NCI-H1694 treated with DMSO at 0.1 percent for 48 hours (cell line): ENCODE data around the gene MC5R.

Experiments
- DNase-seq: peaks from one replicate; lab custom pipeline; 2025; lab: John Stamatoyannopoulos, UW

MC5R gene

DNA sequence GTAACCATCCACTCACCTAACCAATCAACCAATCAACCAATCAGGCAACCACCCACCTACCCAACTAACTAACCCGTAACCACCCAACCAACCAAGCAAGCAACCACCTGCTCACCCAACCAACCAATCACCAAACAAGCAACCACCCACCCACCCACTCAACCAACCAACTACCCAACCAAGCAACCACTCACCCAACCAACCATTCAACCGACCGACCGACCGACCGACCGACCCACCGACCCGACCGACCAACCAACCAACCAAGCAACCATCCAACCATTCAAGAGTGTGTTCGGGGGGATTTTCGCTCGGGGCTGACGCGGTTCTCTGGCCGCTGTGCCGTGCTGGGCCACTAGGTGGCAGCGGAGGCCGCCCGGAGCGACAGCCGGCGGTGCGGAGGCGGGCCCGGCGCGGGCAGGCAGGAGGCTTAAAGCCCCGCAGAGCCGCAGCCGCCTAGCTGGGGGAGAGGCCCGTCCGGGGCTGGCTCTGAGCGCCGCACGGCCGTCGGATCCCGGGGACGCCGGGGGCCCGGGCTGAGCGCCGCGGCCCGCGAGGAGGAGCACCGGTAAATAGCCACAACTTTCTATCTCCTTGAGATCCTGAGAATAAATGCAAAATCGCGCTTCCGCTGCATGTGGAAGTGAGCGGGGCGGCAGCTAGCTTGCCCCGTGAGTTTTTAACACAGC lies at the start of gene MC5R:
Gene MC5R, plus strand, starts transcription at position 443 of the 689 bp plus-strand sequence. CDS start 1,617 bp downstream, outside the sequence.
- no peak for DNase-seq

GRCh38 chr18:13775058-13775457 lies 48.9 kb upstream of the MC5R start:
- no peak for DNase-seq

DNA sequence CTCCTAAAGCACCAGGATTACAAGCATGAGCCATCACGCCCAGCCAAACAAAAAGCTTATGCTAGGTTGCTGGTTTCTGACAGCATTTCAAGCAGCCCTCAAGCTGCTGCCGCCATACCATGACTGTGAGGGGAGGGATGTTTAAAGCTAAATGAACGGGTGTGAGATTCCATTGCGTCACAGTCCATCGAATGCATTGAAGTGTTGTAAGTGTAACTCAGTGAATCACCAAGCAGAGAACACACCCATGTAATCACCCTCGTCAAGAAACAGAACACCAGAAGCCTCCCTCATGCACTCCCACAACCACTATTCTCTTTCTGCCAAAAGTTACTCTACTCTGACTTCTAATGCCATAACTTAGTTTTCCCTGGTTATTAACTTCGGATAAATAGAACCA lies 32.8 kb upstream of the MC5R start:
- DNase-seq, result no peak

DNA sequence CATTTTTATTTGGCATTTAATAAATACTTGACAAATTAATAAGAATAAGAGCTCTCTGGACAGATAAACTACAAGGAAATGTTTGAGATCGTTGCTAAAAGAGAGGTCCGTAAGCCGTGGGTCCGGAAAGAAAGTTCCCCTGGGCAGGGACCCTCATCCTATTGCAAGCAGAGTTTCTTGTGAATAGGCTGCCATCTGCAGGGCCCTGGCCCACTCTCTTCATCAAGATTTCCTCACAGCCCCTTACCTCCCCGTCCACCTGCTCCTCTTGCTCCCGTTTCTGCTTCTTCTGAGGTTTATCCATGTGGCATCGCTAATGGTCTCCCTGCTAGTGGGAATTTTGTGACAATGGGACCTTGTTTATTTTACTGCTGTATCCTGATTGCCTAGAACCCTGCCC lies 30.1 kb upstream of the MC5R start:
- no peak for DNase-seq

DNA sequence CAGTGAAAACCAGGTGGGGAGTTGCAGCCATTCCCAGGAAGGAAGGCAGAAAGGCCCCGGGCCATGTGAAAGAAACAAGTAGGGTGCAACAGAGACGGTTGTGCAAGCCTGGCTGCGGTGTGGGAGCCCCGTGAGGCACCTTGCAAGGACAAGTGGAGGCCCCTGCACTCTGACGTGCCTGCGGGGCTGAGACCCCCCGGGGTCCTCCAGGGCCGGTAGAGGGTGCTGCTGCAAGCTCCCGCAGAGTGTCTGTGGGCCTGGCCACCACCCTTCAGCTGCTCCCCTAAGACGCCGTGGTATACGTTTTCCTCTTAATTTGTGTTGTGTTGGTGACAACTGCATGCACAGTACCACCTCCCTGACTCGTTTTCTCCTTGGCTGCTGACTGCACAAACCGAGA lies 27.4 kb upstream of the MC5R start:
- no peak for DNase-seq

GRCh38 chr18:13797157-13797611 lies 26.8 kb upstream of the MC5R start:
- no peak for DNase-seq

- DNase-seq, result no peak
Observed at GRCh38 chr18:13799396-13799795, 24.6 kb upstream of the MC5R start.

DNA sequence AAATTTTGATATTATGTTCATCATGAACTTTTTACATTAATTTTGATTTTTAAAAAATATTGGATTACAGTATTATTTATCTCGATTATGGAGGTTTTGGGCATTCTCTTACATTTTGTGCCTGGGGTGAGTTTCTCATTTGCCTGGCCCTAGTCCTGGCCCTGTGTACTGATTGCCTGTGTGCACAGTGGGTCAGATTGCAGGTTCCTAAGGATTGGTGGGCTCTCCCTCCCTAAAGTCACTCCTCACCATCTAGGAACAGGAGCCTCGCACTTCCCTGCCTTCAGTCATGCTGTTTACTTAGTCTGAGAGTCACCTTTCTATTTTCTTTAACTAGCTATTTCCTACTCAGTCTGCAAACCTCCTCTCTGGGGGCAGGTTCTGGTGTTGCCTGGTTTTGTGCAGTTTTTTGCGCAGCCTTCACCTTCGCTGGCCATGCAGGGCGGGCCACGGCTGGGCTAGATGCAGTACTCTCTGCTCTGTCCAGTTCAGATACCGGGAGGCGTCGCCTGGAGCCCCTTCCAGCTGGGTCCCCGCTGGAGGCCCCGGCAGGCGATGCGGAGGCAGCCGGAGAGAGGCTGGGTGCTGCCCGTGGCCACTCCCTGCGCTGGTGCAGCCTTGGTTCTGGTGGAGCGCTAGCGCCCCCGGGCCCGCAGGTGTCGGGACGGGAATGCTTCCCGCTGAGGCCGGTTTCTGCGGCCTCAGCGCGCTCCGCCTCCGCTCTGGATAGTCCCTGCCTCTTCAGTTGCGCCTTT lies 23.3 kb upstream of the MC5R start:
- peak; percentile 18 for DNase-seq

DNA sequence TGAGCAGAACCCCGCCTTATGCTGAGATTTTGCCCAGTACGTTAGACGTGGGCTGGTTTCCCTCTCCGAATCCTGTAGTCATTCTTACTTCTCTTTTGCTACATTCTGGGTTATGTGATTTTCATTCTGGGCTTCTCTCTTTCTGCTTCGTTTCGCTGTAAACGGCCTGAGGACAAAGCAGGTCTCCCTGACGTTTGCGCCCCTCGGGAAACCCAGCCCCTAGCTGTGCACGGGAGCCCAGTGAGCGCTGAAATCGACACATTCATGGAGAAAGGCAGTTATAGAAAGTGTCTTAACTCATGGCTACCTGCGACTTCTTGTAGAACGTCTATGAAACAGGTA lies 22.7 kb upstream of the MC5R start:
- DNase-seq, result no peak

GRCh38 chr18:13804305-13804704 lies 19.6 kb upstream of the MC5R start:
- no peak for DNase-seq

DNA sequence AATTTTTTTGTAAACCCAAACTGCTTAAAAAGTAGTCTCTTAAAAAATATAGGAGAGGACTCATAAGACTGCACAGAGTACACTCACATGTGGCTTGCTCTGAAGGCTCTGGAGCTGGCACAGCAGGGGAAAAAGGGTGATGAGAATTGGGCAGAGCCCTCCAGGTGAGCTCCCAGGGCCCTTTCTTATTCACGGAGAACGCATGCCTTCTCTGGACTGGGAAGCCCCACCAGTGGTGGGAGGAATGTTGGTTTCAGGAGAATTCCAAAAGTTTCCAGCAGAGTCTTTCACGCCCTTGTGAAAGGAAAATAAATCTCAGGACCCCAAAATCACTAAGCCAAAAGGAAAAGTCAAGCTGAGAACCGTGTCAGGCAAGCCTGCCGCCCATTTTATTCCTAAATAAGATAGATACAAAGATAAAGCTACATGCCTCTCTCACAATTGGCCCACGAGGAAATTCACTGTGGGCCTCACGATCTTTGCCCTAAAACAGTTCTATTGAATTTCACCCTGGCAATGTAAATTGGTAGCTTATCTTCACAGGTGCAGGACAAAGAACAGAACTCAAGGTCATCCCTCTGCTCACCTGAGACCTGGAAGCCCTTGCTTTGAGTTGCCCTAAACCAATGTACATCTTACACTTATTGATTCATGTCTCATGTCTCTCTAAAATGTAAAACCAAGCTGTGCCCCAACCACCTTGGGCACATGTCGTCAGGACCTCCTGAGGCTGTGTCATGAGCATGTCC lies 15.5 kb upstream of the MC5R start:
- DNase-seq, result no peak

DNA sequence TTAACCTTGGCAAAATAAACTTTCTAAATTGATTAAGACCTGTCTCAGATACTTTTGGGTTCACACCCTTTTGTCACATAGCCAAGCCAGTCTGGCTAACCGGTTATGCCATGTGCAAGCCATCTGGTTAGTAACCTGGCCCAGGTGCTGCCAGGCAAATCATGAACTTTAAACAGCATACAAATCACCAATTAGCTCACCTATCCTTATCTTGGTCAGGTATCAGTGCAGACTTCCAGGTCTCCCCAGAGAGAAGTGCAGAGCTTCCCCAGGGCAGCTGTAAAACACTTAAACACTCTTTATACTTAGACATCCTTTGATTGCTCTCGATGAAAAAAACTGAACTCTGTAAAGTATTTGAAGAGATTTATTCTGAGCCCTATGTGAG lies 14.9 kb upstream of the MC5R start:
- no peak for DNase-seq

GRCh38 chr18:13809531-13810255 lies 14.3 kb upstream of the MC5R start:
- no peak for DNase-seq

GRCh38 chr18:13810950-13811485 lies 12.9 kb upstream of the MC5R start:
- no peak for DNase-seq

- no peak for DNase-seq
Observed at GRCh38 chr18:13811993-13812392, 12.0 kb upstream of the MC5R start.

DNA sequence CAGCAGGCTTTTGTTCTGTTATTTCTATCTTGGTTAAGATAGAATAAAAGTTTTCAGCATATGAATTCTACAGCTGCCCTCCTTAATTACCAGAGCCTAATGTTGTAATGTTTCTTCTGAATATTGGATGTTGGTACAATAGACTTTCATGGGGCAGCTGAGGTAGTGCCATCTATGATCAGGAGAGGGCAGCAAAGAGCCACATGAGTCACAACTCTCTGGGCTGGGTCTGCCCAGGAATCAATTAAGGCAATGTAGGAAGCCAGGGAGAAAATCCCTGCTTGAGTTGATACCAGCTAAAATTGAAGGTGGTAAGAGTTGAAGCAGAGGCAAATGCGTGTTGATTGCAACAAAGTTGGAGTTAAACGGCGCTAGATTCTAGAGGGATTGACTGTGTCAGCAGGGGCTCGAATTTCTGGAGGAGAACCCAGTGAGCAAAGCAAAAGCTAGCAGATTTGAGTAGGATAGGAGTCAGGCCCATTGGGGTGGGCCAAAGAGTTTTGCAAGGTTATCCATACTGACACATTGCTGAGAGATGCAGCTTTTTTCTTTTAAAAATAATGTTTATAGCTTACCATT lies 10.6 kb upstream of the MC5R start:
- peak; percentile 24 for DNase-seq

DNA sequence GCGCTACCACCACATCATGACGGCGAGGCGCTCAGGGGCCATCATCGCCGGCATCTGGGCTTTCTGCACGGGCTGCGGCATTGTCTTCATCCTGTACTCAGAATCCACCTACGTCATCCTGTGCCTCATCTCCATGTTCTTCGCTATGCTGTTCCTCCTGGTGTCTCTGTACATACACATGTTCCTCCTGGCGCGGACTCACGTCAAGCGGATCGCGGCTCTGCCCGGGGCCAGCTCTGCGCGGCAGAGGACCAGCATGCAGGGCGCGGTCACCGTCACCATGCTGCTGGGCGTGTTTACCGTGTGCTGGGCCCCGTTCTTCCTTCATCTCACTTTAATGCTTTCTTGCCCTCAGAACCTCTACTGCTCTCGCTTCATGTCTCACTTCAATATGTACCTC lies 2.3 kb downstream of the MC5R start:
- no peak for DNase-seq

DNA sequence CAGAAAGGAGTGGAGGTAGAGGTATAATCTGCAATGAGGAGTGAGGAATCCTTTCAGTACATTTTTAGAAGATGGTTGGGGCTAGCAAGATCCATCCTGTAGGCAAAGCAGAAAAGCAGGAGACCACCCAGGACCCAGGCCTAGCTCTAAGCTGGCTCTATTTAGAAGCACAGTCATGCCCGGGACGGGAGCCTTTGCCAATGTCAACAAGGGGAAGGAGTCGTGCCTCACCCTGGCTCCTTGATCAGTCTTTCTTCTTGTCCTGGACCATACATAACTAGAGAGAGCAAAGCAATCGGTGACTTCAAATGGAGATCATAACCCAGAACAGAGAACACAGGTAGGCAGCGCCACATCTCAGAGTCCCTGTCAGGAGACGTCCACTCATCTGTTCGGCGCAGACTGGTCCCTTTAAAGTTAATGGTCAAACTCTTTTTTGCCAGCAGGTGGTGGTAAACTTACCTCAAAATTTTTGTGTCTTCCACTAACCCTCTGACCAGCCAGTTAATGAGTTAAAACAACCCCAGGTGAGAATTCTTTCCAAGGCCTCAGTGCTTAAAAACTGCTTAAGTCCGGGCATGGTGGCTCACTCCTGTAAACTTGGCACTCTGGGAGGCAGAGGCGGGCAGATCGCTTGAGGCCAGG lies 8.0 kb downstream of the MC5R start:
- DNase-seq, result no peak

DNA sequence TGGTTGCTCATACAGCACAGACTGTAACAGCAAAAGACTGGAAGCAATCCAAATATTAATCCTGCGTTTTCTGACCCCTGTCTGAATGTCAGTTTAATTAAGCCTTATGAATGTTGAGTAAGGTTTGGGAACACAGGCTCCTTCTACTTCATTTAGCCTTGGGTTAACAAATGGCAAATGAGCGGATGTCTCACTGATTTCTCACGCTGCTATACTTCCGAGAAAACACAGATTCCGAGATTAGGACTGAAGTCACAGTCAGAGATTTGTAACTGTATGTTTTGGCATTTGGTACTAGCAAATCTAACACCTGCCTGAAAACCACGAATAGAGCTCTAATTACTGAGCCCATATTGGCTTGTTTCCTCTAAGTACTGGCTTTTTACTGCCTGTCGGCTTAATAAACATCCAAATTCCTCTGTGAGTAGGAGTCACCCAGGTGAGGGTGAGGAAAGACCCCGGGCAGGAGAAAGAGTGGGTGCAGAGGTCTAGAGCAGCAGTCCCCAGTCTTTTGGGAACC lies 10.6 kb downstream of the MC5R start:
- DNase-seq, result no peak

DNA sequence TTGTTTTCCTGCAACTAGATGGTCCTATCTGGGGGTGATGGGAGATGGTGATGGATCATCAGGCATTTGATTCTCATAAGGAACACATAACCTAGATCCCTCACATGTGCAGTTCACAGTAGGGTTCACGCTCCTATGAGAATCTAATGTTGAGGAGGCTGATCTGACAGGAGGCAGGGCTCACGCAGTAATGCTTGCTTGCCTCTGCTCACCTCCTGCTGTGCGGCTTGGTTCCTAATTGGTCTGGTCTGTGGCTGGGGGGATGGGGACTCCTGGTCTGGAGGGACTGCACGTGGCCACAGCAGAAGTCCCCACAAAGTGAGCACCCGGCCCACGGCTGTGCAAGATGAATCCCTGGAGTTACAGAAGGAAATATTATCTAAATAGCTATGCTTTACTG lies 11.3 kb downstream of the MC5R start:
- DNase-seq, result no peak

DNA sequence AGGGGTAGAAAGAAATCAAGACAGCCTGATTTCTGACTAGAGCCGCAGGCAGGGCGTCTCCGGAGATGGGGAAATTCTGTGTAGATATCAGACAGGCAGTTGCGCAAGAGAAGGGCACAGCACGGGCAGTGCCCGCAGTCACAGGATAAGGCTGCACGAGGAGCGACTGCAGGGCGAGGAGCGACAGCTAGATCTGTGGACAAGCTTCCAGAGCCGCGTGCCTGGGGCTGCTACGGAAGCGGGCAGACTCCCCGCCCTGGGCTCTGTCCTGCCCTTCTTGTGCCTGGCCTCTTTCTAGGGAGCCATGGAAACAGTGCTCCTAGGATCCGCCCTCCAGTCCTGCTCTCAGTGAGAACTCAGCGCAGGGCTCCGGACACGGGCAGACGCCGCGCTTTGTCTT lies 12.6 kb downstream of the MC5R start:
- DNase-seq, result no peak
